Glutamatergic neuron (in vitro differentiated cells): Measurements from ENCODE around the gene LTA. TPM values are rescaled to one million over a fixed set of nuclear protein-coding genes. Genes with fewer than 3 reads are reported as not detected.

Source experiments
- DNase-seq: peaks from one replicate; pipeline ENCODE4 v3.0.0; 2022
- H3K27ac Mint-ChIP-seq: one replicate; pipeline ENCODE4 v1.8.0; 2020; ENCODE audit warnings: mild to moderate bottlenecking, mixed read lengths, inconsistent platforms; ENCODE audit not compliant: unreplicated experiment
- H3K27me3 Mint-ChIP-seq: one replicate; pipeline ENCODE4 v1.8.0; 2020; ENCODE audit warnings: mild to moderate bottlenecking, moderate library complexity, mixed read lengths, inconsistent platforms; ENCODE audit not compliant: unreplicated experiment
- H3K36me3 Mint-ChIP-seq: one replicate; pipeline ENCODE4 v1.8.0; 2020; ENCODE audit warnings: mild to moderate bottlenecking, mixed read lengths, inconsistent platforms; ENCODE audit not compliant: unreplicated experiment
- H3K4me1 Mint-ChIP-seq: one replicate; pipeline ENCODE4 v1.8.0; 2020; ENCODE audit warnings: mild to moderate bottlenecking, low read depth, mixed read lengths, inconsistent platforms; ENCODE audit not compliant: unreplicated experiment
- H3K4me3 Mint-ChIP-seq: one replicate; pipeline ENCODE4 v1.8.0; 2020; ENCODE audit warnings: mild to moderate bottlenecking, mixed read lengths, inconsistent platforms; ENCODE audit not compliant: unreplicated experiment
- H3K9me3 Mint-ChIP-seq: one replicate; pipeline ENCODE4 v1.8.0; 2020; ENCODE audit warnings: mild to moderate bottlenecking, moderate library complexity, mixed read lengths, inconsistent platforms; ENCODE audit not compliant: unreplicated experiment
- CTCF ChIP-seq: fragments of 200-600 bp; sonication (generic); IDR thresholded peaks from one replicate; pipeline ENCODE4 v1.5.0; 2021; ENCODE audit not compliant: partially characterized antibody, unreplicated experiment
- total RNA-seq: library from RNA; stranded (reverse); fragmentation: NEBNext Ultra II Directional; extraction: Animal tissue kit (Norgen Biotek cat#: 25700); gene quantifications from one replicate; pipeline ENCODE4 v1.2.1, GENCODE V29; 2021; ENCODE audit not compliant: unreplicated experiment

The LTA gene
- total RNA-seq, 1 donor from 2014 or later, result not detected

GRCh38 chr6:31597006-31597405 lies 24.9 kb downstream of the LTA start:
- H3K36me3 Mint-ChIP-seq, result no peaks in the 10 kb centered on the region
- peaks cover 4% of the 10 kb centered on the region for H3K4me1 Mint-ChIP-seq
- H3K9me3 Mint-ChIP-seq, result peaks cover 2% of the 10 kb centered on the region
- peak; percentile 61 for TF ChIP-seq CTCF
- no peaks in the 10 kb centered on the region for H3K27me3 Mint-ChIP-seq
- no peak overlapping the region for H3K27ac Mint-ChIP-seq
- H3K4me3 Mint-ChIP-seq, result no peak overlapping the region
- DNase-seq, result no peak

- Mint-ChIP-seq H3K27me3 (peaks cover 7% of the 10 kb centered on the region), H3K36me3 (no peaks in the 10 kb centered on the region), H3K27ac (no peak overlapping the region), H3K9me3 (peaks cover 1% of the 10 kb centered on the region), H3K4me1 (no peaks in the 10 kb centered on the region), H3K4me3 (no peak overlapping the region)
- TF ChIP-seq CTCF, result no peak
- no peak for DNase-seq
These were observed 35.2 kb downstream of the LTA start for GRCh38 chr6:31607317-31607716.

GRCh38 chr6:31609519-31610406 lies 37.7 kb downstream of the LTA start:
- H3K27ac Mint-ChIP-seq, result no peak overlapping the region
- no peaks in the 10 kb centered on the region for H3K4me1 Mint-ChIP-seq
- H3K27me3 Mint-ChIP-seq, result peaks cover 1% of the 10 kb centered on the region

GRCh38 chr6:31610968-31611367 lies 38.9 kb downstream of the LTA start:
- Mint-ChIP-seq H3K27ac (no peak overlapping the region), H3K36me3 (no peaks in the 10 kb centered on the region), H3K4me3 (no peak overlapping the region), H3K27me3 (no peaks in the 10 kb centered on the region), H3K4me1 (no peaks in the 10 kb centered on the region), H3K9me3 (no peaks in the 10 kb centered on the region)
- TF ChIP-seq CTCF, result no peak
- DNase-seq, result no peak

More at GRCh38 chr6:31609519-31610406, 37.7 kb downstream of the LTA start:
- Mint-ChIP-seq H3K9me3 (no peaks in the 10 kb centered on the region), H3K36me3 (no peaks in the 10 kb centered on the region), H3K4me3 (no peak overlapping the region)
- TF ChIP-seq CTCF, result no peak
- DNase-seq, result no peak

- H3K9me3 Mint-ChIP-seq, result peaks cover 2% of the 10 kb centered on the region
- no peaks in the 10 kb centered on the region for H3K27me3 Mint-ChIP-seq
- no peak for DNase-seq
- H3K27ac Mint-ChIP-seq, result no peak overlapping the region
- H3K4me1 Mint-ChIP-seq, result peaks cover 5% of the 10 kb centered on the region
- no peak for TF ChIP-seq CTCF
- no peak overlapping the region for H3K4me3 Mint-ChIP-seq
- no peaks in the 10 kb centered on the region for H3K36me3 Mint-ChIP-seq
These were observed 42.1 kb downstream of the LTA start for GRCh38 chr6:31614075-31614619.
